ENCODE data around the gene TOMM40L.
A peak's percentile ranks its signal among the peaks of the same experiment; 100 is the strongest.

TOMM40L gene

GRCh38 chr1:161226759-161227158, 899 bp downstream of the TOMM40L start:
- peak overlapping the region; percentile 60 for H4K8ac ChIP-seq (ENCODE audit: low read depth, low read length)
- H2AK5ac ChIP-seq (ENCODE audit: low read length): peak overlapping the region; percentile 91
- peaks cover 3% of the 10 kb centered on the region for H3K4me1 ChIP-seq (ENCODE audit: control insufficient read depth, low read depth, low read length)
- H3K4me2 ChIP-seq (ENCODE audit: low read length): peak overlapping the region; percentile 85
- H3K23ac ChIP-seq (ENCODE audit: low read length): no peak overlapping the region
- H3K4ac ChIP-seq (ENCODE audit: low read depth, low read length): no peak overlapping the region
- no peak overlapping the region for H3K27ac ChIP-seq (ENCODE audit: low read depth, low read length)
- no peak overlapping the region for H3K4me3 ChIP-seq (ENCODE audit: low read length)
- no peak overlapping the region for H2BK5ac ChIP-seq (ENCODE audit: low read length)
- H3K27me3 ChIP-seq (ENCODE audit: insufficient read depth, low read length, poor library complexity): no peaks in the 10 kb centered on the region
- no peak overlapping the region for H2BK120ac ChIP-seq (ENCODE audit: low read depth, low read length)
- WGBS (ENCODE audit: extremely low coverage, insufficient coverage, low lambda C conversion rate): no CpG with 5 or more reads among the region's 3 CpGs
- H3K9ac ChIP-seq (ENCODE audit: low read length): peak overlapping the region; percentile 84
- no peak overlapping the region for H2BK15ac ChIP-seq (replicated peaks; ENCODE audit: low read depth)
- H3K56ac ChIP-seq (ENCODE audit: low read length): peak overlapping the region; percentile 96
- no peak for DNase-seq
- H3K79me2 ChIP-seq (ENCODE audit: control insufficient read depth, insufficient read depth, low read length): no peaks in the 10 kb centered on the region
- no peak overlapping the region for H3K18ac ChIP-seq (ENCODE audit: low read length)
- H3K79me1 ChIP-seq (ENCODE audit: low read length): no peaks in the 10 kb centered on the region
- no peak overlapping the region for H4K5ac ChIP-seq (ENCODE audit: low read length)
- no peaks in the 10 kb centered on the region for H3K36me3 ChIP-seq (ENCODE audit: control insufficient read depth, insufficient read depth, low read length)

GRCh38 chr1:161227196-161227871, 1.5 kb downstream of the TOMM40L start:
- H3K56ac ChIP-seq (ENCODE audit: low read length): peak overlapping the region; percentile 96
- WGBS (ENCODE audit: extremely low coverage, insufficient coverage, low lambda C conversion rate): no CpG with 5 or more reads among the region's 11 CpGs
- H3K4ac ChIP-seq (ENCODE audit: low read depth, low read length): no peak overlapping the region
- H3K36me3 ChIP-seq (ENCODE audit: control insufficient read depth, insufficient read depth, low read length): no peaks in the 10 kb centered on the region
- no peak overlapping the region for H3K18ac ChIP-seq (ENCODE audit: low read length)
- no peak overlapping the region for H3K4me3 ChIP-seq (ENCODE audit: low read length)
- peak overlapping the region; percentile 85 for H3K4me2 ChIP-seq (ENCODE audit: low read length)
- H2BK15ac ChIP-seq (replicated peaks; ENCODE audit: low read depth): no peak overlapping the region
- no peak overlapping the region for H3K27ac ChIP-seq (ENCODE audit: low read depth, low read length)
- H3K79me1 ChIP-seq (ENCODE audit: low read length): no peaks in the 10 kb centered on the region
- no peak overlapping the region for H4K5ac ChIP-seq (ENCODE audit: low read length)
- H2BK120ac ChIP-seq (ENCODE audit: low read depth, low read length): no peak overlapping the region
- peak; percentile 77 for DNase-seq
- H4K8ac ChIP-seq (ENCODE audit: low read depth, low read length): no peak overlapping the region
- peak overlapping the region; percentile 81 for H2BK5ac ChIP-seq (ENCODE audit: low read length)
- H3K27me3 ChIP-seq (ENCODE audit: insufficient read depth, low read length, poor library complexity): no peaks in the 10 kb centered on the region
- H3K4me1 ChIP-seq (ENCODE audit: control insufficient read depth, low read depth, low read length): peaks cover 3% of the 10 kb centered on the region
- no peaks in the 10 kb centered on the region for H3K79me2 ChIP-seq (ENCODE audit: control insufficient read depth, insufficient read depth, low read length)
- H3K9ac ChIP-seq (ENCODE audit: low read length): peak overlapping the region; percentile 84
- H2AK5ac ChIP-seq (ENCODE audit: low read length): peak overlapping the region; percentile 91
- H3K23ac ChIP-seq (ENCODE audit: low read length): no peak overlapping the region

GRCh38 chr1:161228032-161228431, 2.2 kb downstream of the TOMM40L start:
- no peak overlapping the region for H3K4me2 ChIP-seq (ENCODE audit: low read length)
- no peak overlapping the region for H3K23ac ChIP-seq (ENCODE audit: low read length)
- H3K4me3 ChIP-seq (ENCODE audit: low read length): no peak overlapping the region
- H3K18ac ChIP-seq (ENCODE audit: low read length): no peak overlapping the region
- no peak overlapping the region for H4K5ac ChIP-seq (ENCODE audit: low read length)
- H4K8ac ChIP-seq (ENCODE audit: low read depth, low read length): no peak overlapping the region
- H3K27ac ChIP-seq (ENCODE audit: low read depth, low read length): no peak overlapping the region
- no peak overlapping the region for H3K56ac ChIP-seq (ENCODE audit: low read length)
- H3K9ac ChIP-seq (ENCODE audit: low read length): no peak overlapping the region
- no peak overlapping the region for H2AK5ac ChIP-seq (ENCODE audit: low read length)
- no peak overlapping the region for H2BK15ac ChIP-seq (replicated peaks; ENCODE audit: low read depth)
- no peaks in the 10 kb centered on the region for H3K79me2 ChIP-seq (ENCODE audit: control insufficient read depth, insufficient read depth, low read length)
- no peaks in the 10 kb centered on the region for H3K79me1 ChIP-seq (ENCODE audit: low read length)
- H3K4ac ChIP-seq (ENCODE audit: low read depth, low read length): no peak overlapping the region
- H2BK5ac ChIP-seq (ENCODE audit: low read length): no peak overlapping the region
- DNase-seq: no peak
- no CpG with 5 or more reads among the region's 7 CpGs for WGBS (ENCODE audit: extremely low coverage, insufficient coverage, low lambda C conversion rate)
- no peaks in the 10 kb centered on the region for H3K27me3 ChIP-seq (ENCODE audit: insufficient read depth, low read length, poor library complexity)
- H3K4me1 ChIP-seq (ENCODE audit: control insufficient read depth, low read depth, low read length): peaks cover 3% of the 10 kb centered on the region
- no peak overlapping the region for H2BK120ac ChIP-seq (ENCODE audit: low read depth, low read length)
- no peaks in the 10 kb centered on the region for H3K36me3 ChIP-seq (ENCODE audit: control insufficient read depth, insufficient read depth, low read length)

- Histone ChIP-seq H3K4me1 (ENCODE audit: control insufficient read depth, low read depth, low read length) (no peaks in the 10 kb centered on the region), H4K8ac (ENCODE audit: low read depth, low read length) (no peak overlapping the region), H2BK5ac (ENCODE audit: low read length) (no peak overlapping the region), H3K18ac (ENCODE audit: low read length) (no peak overlapping the region), H3K56ac (ENCODE audit: low read length) (no peak overlapping the region), H3K4me3 (ENCODE audit: low read length) (no peak overlapping the region), H3K23ac (ENCODE audit: low read length) (no peak overlapping the region), H3K4ac (ENCODE audit: low read depth, low read length) (no peak overlapping the region), H2BK15ac (replicated peaks; ENCODE audit: low read depth) (no peak overlapping the region), H3K9ac (ENCODE audit: low read length) (no peak overlapping the region), H3K27ac (ENCODE audit: low read depth, low read length) (no peak overlapping the region), H3K79me2 (ENCODE audit: control insufficient read depth, insufficient read depth, low read length) (no peaks in the 10 kb centered on the region), H4K5ac (ENCODE audit: low read length) (no peak overlapping the region), H3K27me3 (ENCODE audit: insufficient read depth, low read length, poor library complexity) (no peaks in the 10 kb centered on the region), H3K36me3 (ENCODE audit: control insufficient read depth, insufficient read depth, low read length) (no peaks in the 10 kb centered on the region), H3K4me2 (ENCODE audit: low read length) (no peak overlapping the region), H2BK120ac (ENCODE audit: low read depth, low read length) (no peak overlapping the region), H3K79me1 (ENCODE audit: low read length) (no peaks in the 10 kb centered on the region), H2AK5ac (ENCODE audit: low read length) (no peak overlapping the region)
- peak; percentile 64 for DNase-seq
- no CpG with 5 or more reads among the region's 3 CpGs for WGBS (ENCODE audit: extremely low coverage, insufficient coverage, low lambda C conversion rate)
These were observed 4.0 kb downstream of the TOMM40L start for GRCh38 chr1:161229896-161230295.

GRCh38 chr1:161230762-161231161, 4.9 kb downstream of the TOMM40L start:
- H2BK15ac ChIP-seq (replicated peaks; ENCODE audit: low read depth): no peak overlapping the region
- no peak for DNase-seq
- H3K18ac ChIP-seq (ENCODE audit: low read length): no peak overlapping the region
- H3K36me3 ChIP-seq (ENCODE audit: control insufficient read depth, insufficient read depth, low read length): no peaks in the 10 kb centered on the region
- H3K79me2 ChIP-seq (ENCODE audit: control insufficient read depth, insufficient read depth, low read length): no peaks in the 10 kb centered on the region
- H4K5ac ChIP-seq (ENCODE audit: low read length): no peak overlapping the region
- H2BK5ac ChIP-seq (ENCODE audit: low read length): no peak overlapping the region
- H3K4ac ChIP-seq (ENCODE audit: low read depth, low read length): no peak overlapping the region
- H3K79me1 ChIP-seq (ENCODE audit: low read length): no peaks in the 10 kb centered on the region
- H2AK5ac ChIP-seq (ENCODE audit: low read length): no peak overlapping the region
- WGBS (ENCODE audit: extremely low coverage, insufficient coverage, low lambda C conversion rate): no CpG with 5 or more reads among the region's 7 CpGs
- H3K27ac ChIP-seq (ENCODE audit: low read depth, low read length): no peak overlapping the region
- H3K4me1 ChIP-seq (ENCODE audit: control insufficient read depth, low read depth, low read length): no peaks in the 10 kb centered on the region
- H3K27me3 ChIP-seq (ENCODE audit: insufficient read depth, low read length, poor library complexity): no peaks in the 10 kb centered on the region
- no peak overlapping the region for H3K56ac ChIP-seq (ENCODE audit: low read length)
- no peak overlapping the region for H4K8ac ChIP-seq (ENCODE audit: low read depth, low read length)
- H3K9ac ChIP-seq (ENCODE audit: low read length): no peak overlapping the region
- no peak overlapping the region for H2BK120ac ChIP-seq (ENCODE audit: low read depth, low read length)
- H3K4me2 ChIP-seq (ENCODE audit: low read length): no peak overlapping the region
- H3K4me3 ChIP-seq (ENCODE audit: low read length): no peak overlapping the region
- no peak overlapping the region for H3K23ac ChIP-seq (ENCODE audit: low read length)

GRCh38 chr1:161233102-161233501, 7.2 kb downstream of the TOMM40L start:
- no peak overlapping the region for H2BK15ac ChIP-seq (replicated peaks; ENCODE audit: low read depth)
- no peak overlapping the region for H3K4ac ChIP-seq (ENCODE audit: low read depth, low read length)
- no peak overlapping the region for H2BK120ac ChIP-seq (ENCODE audit: low read depth, low read length)
- H3K79me1 ChIP-seq (ENCODE audit: low read length): no peaks in the 10 kb centered on the region
- no peaks in the 10 kb centered on the region for H3K27me3 ChIP-seq (ENCODE audit: insufficient read depth, low read length, poor library complexity)
- H3K56ac ChIP-seq (ENCODE audit: low read length): no peak overlapping the region
- H3K36me3 ChIP-seq (ENCODE audit: control insufficient read depth, insufficient read depth, low read length): no peaks in the 10 kb centered on the region
- H3K4me1 ChIP-seq (ENCODE audit: control insufficient read depth, low read depth, low read length): no peaks in the 10 kb centered on the region
- no peak overlapping the region for H2AK5ac ChIP-seq (ENCODE audit: low read length)
- no peak overlapping the region for H2BK5ac ChIP-seq (ENCODE audit: low read length)
- no peak overlapping the region for H3K4me2 ChIP-seq (ENCODE audit: low read length)
- no peak overlapping the region for H4K5ac ChIP-seq (ENCODE audit: low read length)
- H3K18ac ChIP-seq (ENCODE audit: low read length): no peak overlapping the region
- no CpG with 5 or more reads among the region's 9 CpGs for WGBS (ENCODE audit: extremely low coverage, insufficient coverage, low lambda C conversion rate)
- H3K4me3 ChIP-seq (ENCODE audit: low read length): no peak overlapping the region
- no peaks in the 10 kb centered on the region for H3K79me2 ChIP-seq (ENCODE audit: control insufficient read depth, insufficient read depth, low read length)
- H3K9ac ChIP-seq (ENCODE audit: low read length): no peak overlapping the region
- DNase-seq: no peak
- no peak overlapping the region for H3K23ac ChIP-seq (ENCODE audit: low read length)
- no peak overlapping the region for H4K8ac ChIP-seq (ENCODE audit: low read depth, low read length)
- no peak overlapping the region for H3K27ac ChIP-seq (ENCODE audit: low read depth, low read length)

All from mesendoderm (in vitro differentiated cells).